WTC11 (cell line): Measurements from ENCODE around the gene NFS1. TPM values are rescaled to one million over a fixed set of nuclear protein-coding genes. Genes with fewer than 3 reads are reported as not detected.

Experiments
- ATAC-seq: fragments of 200-7000 bp; cut with Tn5 transposase; 2 replicates; pipeline ENCODE4 v1.10.0; 2021; ENCODE audit warnings: mild to moderate bottlenecking, moderate library complexity
- CTCF ChIA-PET: fragments of 300-600 bp; sonication (Branson Sonifier 250); formaldehyde crosslinking; loops from one replicate; lab custom pipeline; 2021; ENCODE audit warnings: antibody characterized with exemption; lab: Charles Lee
- POLR2A ChIA-PET: fragments of 350-600 bp; sonication (Branson Sonifier 250); formaldehyde crosslinking; loops from one replicate; lab custom pipeline; 2021; ENCODE audit warnings: antibody characterized with exemption; lab: Charles Lee
- DNase-seq: peaks from one replicate; pipeline ENCODE4 v3.0.0; 2021; ENCODE audit warnings: low spot score
- H3K27ac Mint-ChIP-seq: 2 replicates; pipeline ENCODE4 v1.8.0; 2021; ENCODE audit warnings: mixed read lengths
- H3K27me3 Mint-ChIP-seq: 2 replicates; pipeline ENCODE4 v1.8.0; 2021; ENCODE audit warnings: low read depth, mild to moderate bottlenecking, moderate library complexity, mixed read lengths
- H3K36me3 Mint-ChIP-seq: 2 replicates; pipeline ENCODE4 v1.8.0; 2021; ENCODE audit warnings: mixed read lengths
- H3K4me1 Mint-ChIP-seq: 2 replicates; pipeline ENCODE4 v1.8.0; 2022; ENCODE audit warnings: mixed read lengths
- H3K4me3 Mint-ChIP-seq: 2 replicates; pipeline ENCODE4 v1.8.0; 2021; ENCODE audit warnings: mild to moderate bottlenecking, moderate library complexity, mixed read lengths
- H3K9me3 Mint-ChIP-seq: 2 replicates; pipeline ENCODE4 v1.8.0; 2021; ENCODE audit warnings: mixed read lengths
- EMX1 ChIP-seq: fragments of 250-450 bp; sonication (Bioruptor Pico); IDR thresholded peaks from 2 replicates; pipeline ENCODE4 v1.8.0; 2021; ENCODE audit warnings: mild to moderate bottlenecking
- ERG ChIP-seq: fragments of 250-450 bp; sonication (Bioruptor Pico); IDR thresholded peaks from 2 replicates; pipeline ENCODE4 v1.8.0; 2021; ENCODE audit warnings: mild to moderate bottlenecking
- GRHL2 ChIP-seq: fragments of 250-450 bp; sonication (Bioruptor Pico); IDR thresholded peaks from 2 replicates; pipeline ENCODE4 v1.8.0; 2022; ENCODE audit warnings: mild to moderate bottlenecking, moderate library complexity; ENCODE audit not compliant: insufficient replicate concordance, severe bottlenecking
- MYBL2 ChIP-seq: sonication (generic); formaldehyde crosslinking; IDR thresholded peaks from 2 replicates; pipeline ENCODE4 v1.8.1; 2023; ENCODE audit warnings: mild to moderate bottlenecking, moderate library complexity, missing genetic modification reagents
- NR2C2 ChIP-seq: sonication (generic); formaldehyde crosslinking; IDR thresholded peaks from 2 replicates; pipeline ENCODE4 v1.8.0; 2022; ENCODE audit warnings: mild to moderate bottlenecking, missing genetic modification reagents
- NR3C1 ChIP-seq: sonication (generic); formaldehyde crosslinking; conservative IDR thresholded peaks from 2 replicates; pipeline ENCODE4 v1.8.1; 2023; ENCODE audit warnings: low read depth, mild to moderate bottlenecking, missing genetic modification reagents
- RELA ChIP-seq: sonication (generic); formaldehyde crosslinking; IDR thresholded peaks from 2 replicates; pipeline ENCODE4 v1.8.1; 2022; ENCODE audit warnings: missing genetic modification reagents, mild to moderate bottlenecking, borderline replicate concordance
- ZNF121 ChIP-seq: sonication (generic); formaldehyde crosslinking; IDR thresholded peaks from 2 replicates; pipeline ENCODE4 v1.8.0; 2023; ENCODE audit warnings: missing genetic modification reagents
- ZNF138 ChIP-seq: sonication (generic); formaldehyde crosslinking; conservative IDR thresholded peaks from 2 replicates; pipeline ENCODE4 v1.8.1; 2022; ENCODE audit warnings: mild to moderate bottlenecking, moderate library complexity, missing genetic modification reagents
- ZNF425 ChIP-seq: fragments of 250-450 bp; sonication (Bioruptor Pico); conservative IDR thresholded peaks from 2 replicates; pipeline ENCODE4 v1.9.0; 2021; ENCODE audit warnings: mild to moderate bottlenecking
- total RNA-seq: library from RNA; stranded (reverse); gene quantifications from 3 replicates; pipeline ENCODE4 v1.2.3, GENCODE V29; 2021
- TF ChIP-seq, protein P1 (sequence below): sonication (generic); formaldehyde crosslinking; IDR thresholded peaks from 2 replicates; pipeline ENCODE4 v1.8.0; 2022; ENCODE audit warnings: mild to moderate bottlenecking, missing genetic modification reagents
- TF ChIP-seq, protein P2 (sequence below): sonication (generic); formaldehyde crosslinking; IDR thresholded peaks from 2 replicates; pipeline ENCODE4 v1.8.0; 2023; ENCODE audit warnings: mild to moderate bottlenecking, missing genetic modification reagents

NFS1 gene
- total RNA-seq, 1 experiment from 2014 or later = 36.1 TPM

GRCh38 chr20:35619196-35620095, 79.7 kb downstream of the NFS1 start (continued):
- TF ChIP-seq, protein P1, sequence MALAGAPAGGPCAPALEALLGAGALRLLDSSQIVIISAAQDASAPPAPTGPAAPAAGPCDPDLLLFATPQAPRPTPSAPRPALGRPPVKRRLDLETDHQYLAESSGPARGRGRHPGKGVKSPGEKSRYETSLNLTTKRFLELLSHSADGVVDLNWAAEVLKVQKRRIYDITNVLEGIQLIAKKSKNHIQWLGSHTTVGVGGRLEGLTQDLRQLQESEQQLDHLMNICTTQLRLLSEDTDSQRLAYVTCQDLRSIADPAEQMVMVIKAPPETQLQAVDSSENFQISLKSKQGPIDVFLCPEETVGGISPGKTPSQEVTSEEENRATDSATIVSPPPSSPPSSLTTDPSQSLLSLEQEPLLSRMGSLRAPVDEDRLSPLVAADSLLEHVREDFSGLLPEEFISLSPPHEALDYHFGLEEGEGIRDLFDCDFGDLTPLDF = no peak
- TF ChIP-seq ZNF121 (CRISPR knock-in tag) = no peak
- TF ChIP-seq, protein P2, sequence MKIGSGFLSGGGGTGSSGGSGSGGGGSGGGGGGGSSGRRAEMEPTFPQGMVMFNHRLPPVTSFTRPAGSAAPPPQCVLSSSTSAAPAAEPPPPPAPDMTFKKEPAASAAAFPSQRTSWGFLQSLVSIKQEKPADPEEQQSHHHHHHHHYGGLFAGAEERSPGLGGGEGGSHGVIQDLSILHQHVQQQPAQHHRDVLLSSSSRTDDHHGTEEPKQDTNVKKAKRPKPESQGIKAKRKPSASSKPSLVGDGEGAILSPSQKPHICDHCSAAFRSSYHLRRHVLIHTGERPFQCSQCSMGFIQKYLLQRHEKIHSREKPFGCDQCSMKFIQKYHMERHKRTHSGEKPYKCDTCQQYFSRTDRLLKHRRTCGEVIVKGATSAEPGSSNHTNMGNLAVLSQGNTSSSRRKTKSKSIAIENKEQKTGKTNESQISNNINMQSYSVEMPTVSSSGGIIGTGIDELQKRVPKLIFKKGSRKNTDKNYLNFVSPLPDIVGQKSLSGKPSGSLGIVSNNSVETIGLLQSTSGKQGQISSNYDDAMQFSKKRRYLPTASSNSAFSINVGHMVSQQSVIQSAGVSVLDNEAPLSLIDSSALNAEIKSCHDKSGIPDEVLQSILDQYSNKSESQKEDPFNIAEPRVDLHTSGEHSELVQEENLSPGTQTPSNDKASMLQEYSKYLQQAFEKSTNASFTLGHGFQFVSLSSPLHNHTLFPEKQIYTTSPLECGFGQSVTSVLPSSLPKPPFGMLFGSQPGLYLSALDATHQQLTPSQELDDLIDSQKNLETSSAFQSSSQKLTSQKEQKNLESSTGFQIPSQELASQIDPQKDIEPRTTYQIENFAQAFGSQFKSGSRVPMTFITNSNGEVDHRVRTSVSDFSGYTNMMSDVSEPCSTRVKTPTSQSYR = no peak
- 0 out of 2 replicates have a peak, but pooled peaks have one; percentile 62 for TF ChIP-seq NR3C1 (CRISPR knock-in tag)
- no peak for TF ChIP-seq ZNF425 (CRISPR knock-in tag)
- peak; percentile 93 for TF ChIP-seq ZNF138 (CRISPR knock-in tag)
- peak; percentile 74; the same call in 1 of the 2 replicates for TF ChIP-seq MYBL2 (CRISPR knock-in tag)
- TF ChIP-seq GRHL2 = no peak
- no peak for TF ChIP-seq EMX1 (CRISPR knock-in tag)
- TF ChIP-seq NR2C2 (CRISPR knock-in tag) = 0 out of 2 replicates have a peak, but pooled peaks have one; percentile 11
- TF ChIP-seq, all 79 proteins: peak for 19

DNA sequence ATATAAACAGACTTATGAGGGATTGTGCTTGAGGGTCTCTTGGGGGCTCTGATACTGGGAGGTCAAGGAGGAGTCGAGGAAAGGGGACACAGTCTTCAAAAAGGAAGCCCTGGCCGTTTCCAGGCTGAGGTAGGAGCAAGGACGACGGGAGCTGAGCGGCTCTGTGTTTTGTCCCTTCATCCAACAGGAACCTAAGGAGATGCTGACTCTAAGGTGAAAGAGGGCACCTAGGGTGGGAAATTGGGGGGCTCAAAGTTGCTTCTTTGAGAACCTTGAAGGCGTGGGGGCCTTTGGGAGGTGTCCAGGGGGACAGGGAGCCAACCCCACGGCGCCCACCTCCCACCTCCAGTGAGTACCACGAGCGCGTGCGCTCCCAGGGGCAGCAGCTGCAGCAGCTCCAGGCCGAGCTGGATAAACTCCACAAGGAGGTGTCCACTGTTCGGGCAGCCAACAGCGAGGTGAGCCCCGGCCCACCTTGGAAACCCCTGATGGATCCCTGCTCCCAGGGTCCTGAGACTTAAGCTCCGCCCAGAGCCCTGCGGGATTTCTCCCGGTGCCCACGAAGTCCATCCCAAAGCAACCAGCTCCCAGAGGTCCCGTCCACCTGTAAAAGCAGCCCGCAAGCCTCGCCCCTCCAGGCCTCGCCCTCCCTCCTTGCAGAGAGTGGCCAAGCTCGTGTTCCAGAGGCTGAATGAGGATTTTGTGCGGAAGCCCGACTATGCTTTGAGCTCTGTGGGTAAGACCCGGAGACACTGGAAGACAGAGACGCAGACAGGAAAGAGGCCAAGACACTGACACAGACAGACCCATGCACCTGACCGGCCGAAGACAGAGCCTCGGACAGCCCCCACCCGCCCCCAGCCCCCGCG, 80.7 kb downstream of the NFS1 start:
- ATAC-seq = no peak
- H3K27ac Mint-ChIP-seq = peak overlapping the region; percentile 84
- ChIA-PET CTCF (interaction anchor here (0.7 to 6.7 kb wide), 37 partner anchors 7 to 378 kb away, joined by 3 to 62 read pairs (median 5); partner anchors contain the start of genes ERGIC3, RBM39 and SCAND1), POLR2A (interaction anchor here (0.6 to 2.0 kb wide), 13 partner anchors 8 to 336 kb away, joined by 3 to 16 read pairs (median 4); partner anchors contain the start of genes ERGIC3, NFS1, PHF20 and RBM39)
- DNase-seq = peak; percentile 30
- TF ChIP-seq ERG (no peak), RELA (0 out of 2 replicates have a peak, but pooled peaks have one; percentile 6)
- H3K4me3 Mint-ChIP-seq = peak overlapping the region; percentile 89
- peaks cover 15% of the 10 kb centered on the region for H3K4me1 Mint-ChIP-seq
- peaks cover 24% of the 10 kb centered on the region for H3K27me3 Mint-ChIP-seq
- H3K36me3 Mint-ChIP-seq = no peaks in the 10 kb centered on the region
- no peaks in the 10 kb centered on the region for H3K9me3 Mint-ChIP-seq

Other genes starting within 250 kb of the NFS1 start
- gene CEP250, start 243.8 kb downstream of the NFS1 start, total RNA-seq = 63.1 to 66.9 TPM (median 65.8 TPM) in 3 replicates
- not detected in 3 replicates for gene C20orf173, start 169.7 kb downstream of the NFS1 start, total RNA-seq
- 168 to 181 TPM (median 179 TPM) in 3 replicates for gene ERGIC3, start 157.3 kb downstream of the NFS1 start, total RNA-seq
- 3.5 to 8.6 TPM (median 8.4 TPM) in 3 replicates for gene SPAG4, start 83.5 kb downstream of the NFS1 start, total RNA-seq
- 287 to 312 TPM (median 299 TPM) in 3 replicates for gene CPNE1, start 34.5 kb downstream of the NFS1 start, total RNA-seq
- gene RBM12, start 34.5 kb downstream of the NFS1 start, total RNA-seq = 125 to 163 TPM (median 160 TPM) in 3 replicates
- gene ROMO1, start 53 bp upstream of the NFS1 start, total RNA-seq = 213 to 249 TPM (median 245 TPM) in 3 replicates
- gene RBM39, start 42.9 kb upstream of the NFS1 start, total RNA-seq = 221 to 231 TPM (median 223 TPM) in 3 replicates
- gene PHF20, start 72.7 kb upstream of the NFS1 start, total RNA-seq = 65.8 to 70.0 TPM (median 66.8 TPM) in 3 replicates